Central memory CD8-positive, alpha-beta T cell (primary cell): ENCODE data around the gene ILRUN.
"Not testable (repeated sequence)": the region's sequence is repeated elsewhere in the genome, so short reads cannot be mapped to it uniquely, and the experiment has no call there.

Source experiments
- ATAC-seq: fragments of 150-1000 bp; cut with Tn5 transposase; replicated peaks from 2 replicates; pipeline ENCODE4 v1.10.0; 2022; ENCODE audit warnings: mild to moderate bottlenecking, moderate FRiP score, moderate number of reproducible peaks; ENCODE audit not compliant: poor library complexity, severe bottlenecking; ENCODE audit errors: extremely low read depth
- DNase-seq, 2 donors: peaks; one replicate each; pipeline ENCODE4 v3.0.0; 2021; ENCODE audit warnings: low spot score in 2 of 2
- H3K27ac Mint-ChIP-seq: one replicate; pipeline ENCODE4 v1.8.0; 2022; ENCODE audit warnings: low read depth, mild to moderate bottlenecking, moderate library complexity, mixed read lengths
- H3K27me3 Mint-ChIP-seq: one replicate; pipeline ENCODE4 v1.8.0; 2022; ENCODE audit warnings: mixed read lengths
- H3K36me3 Mint-ChIP-seq: one replicate; pipeline ENCODE4 v1.8.0; 2022; ENCODE audit warnings: mild to moderate bottlenecking, moderate library complexity, mixed read lengths; ENCODE audit not compliant: insufficient read depth
- H3K4me1 Mint-ChIP-seq: one replicate; pipeline ENCODE4 v1.8.0; 2022; ENCODE audit warnings: mixed read lengths
- H3K4me3 Mint-ChIP-seq: one replicate; pipeline ENCODE4 v1.8.0; 2022; ENCODE audit warnings: mild to moderate bottlenecking, moderate library complexity, mixed read lengths
- H3K9me3 Mint-ChIP-seq: one replicate; pipeline ENCODE4 v1.8.0; 2022; ENCODE audit warnings: mixed read lengths

Gene ILRUN

GRCh38 chr6:34671801-34672656 lies 24.5 kb downstream of the ILRUN start:
- no peaks in the 10 kb centered on the region for H3K9me3 Mint-ChIP-seq
- H3K27ac Mint-ChIP-seq = peak overlapping the region; percentile 89
- peaks cover 69% of the 10 kb centered on the region for H3K4me1 Mint-ChIP-seq
- peak; percentile 37 to 69 for DNase-seq
- H3K36me3 Mint-ChIP-seq = peaks cover 13% of the 10 kb centered on the region
- no peaks in the 10 kb centered on the region for H3K27me3 Mint-ChIP-seq
- ATAC-seq = peak; percentile 99
- H3K4me3 Mint-ChIP-seq = peak overlapping the region; percentile 69

- H3K27me3 Mint-ChIP-seq = no peaks in the 10 kb centered on the region
- peaks cover 73% of the 10 kb centered on the region for H3K4me1 Mint-ChIP-seq
- peak overlapping the region; percentile 69 for H3K4me3 Mint-ChIP-seq
- H3K36me3 Mint-ChIP-seq = peaks cover 13% of the 10 kb centered on the region
- no peak for DNase-seq
- H3K27ac Mint-ChIP-seq = peak overlapping the region; percentile 89
- H3K9me3 Mint-ChIP-seq = no peaks in the 10 kb centered on the region
- no peak for ATAC-seq
Observed at GRCh38 chr6:34671367-34671766, 25.2 kb downstream of the ILRUN start.

- peaks cover 11% of the 10 kb centered on the region for H3K36me3 Mint-ChIP-seq
- ATAC-seq, H3K9me3 Mint-ChIP-seq, H3K27me3 Mint-ChIP-seq, DNase-seq, H3K4me3 Mint-ChIP-seq, H3K27ac Mint-ChIP-seq: not testable (repeated sequence)
- H3K4me1 Mint-ChIP-seq = peaks cover 60% of the 10 kb centered on the region
Observed at GRCh38 chr6:34668799-34669198, 27.8 kb downstream of the ILRUN start.

- Mint-ChIP-seq H3K4me1 (peaks cover 53% of the 10 kb centered on the region), H3K4me3 (no peak overlapping the region), H3K27me3 (no peaks in the 10 kb centered on the region), H3K9me3 (no peaks in the 10 kb centered on the region), H3K36me3 (peaks cover 4% of the 10 kb centered on the region), H3K27ac (no peak overlapping the region)
- no peak for DNase-seq
- no peak for ATAC-seq
Observed at GRCh38 chr6:34667481-34668238, 28.9 kb downstream of the ILRUN start.

GRCh38 chr6:34665019-34665418 lies 31.5 kb downstream of the ILRUN start:
- DNase-seq = no peak
- no peak overlapping the region for H3K27ac Mint-ChIP-seq
- H3K9me3 Mint-ChIP-seq = no peaks in the 10 kb centered on the region
- no peaks in the 10 kb centered on the region for H3K27me3 Mint-ChIP-seq
- H3K4me1 Mint-ChIP-seq = peaks cover 34% of the 10 kb centered on the region
- no peak for ATAC-seq
- no peaks in the 10 kb centered on the region for H3K36me3 Mint-ChIP-seq
- H3K4me3 Mint-ChIP-seq = no peak overlapping the region

- ATAC-seq (no peak), DNase-seq (no peak)
- peaks cover 34% of the 10 kb centered on the region for H3K4me1 Mint-ChIP-seq
- peak overlapping the region; percentile 41 for H3K4me3 Mint-ChIP-seq
- peak overlapping the region; percentile 46 for H3K27ac Mint-ChIP-seq
- no peaks in the 10 kb centered on the region for H3K27me3 Mint-ChIP-seq
- H3K9me3 Mint-ChIP-seq = no peaks in the 10 kb centered on the region
- H3K36me3 Mint-ChIP-seq = no peaks in the 10 kb centered on the region
Observed at GRCh38 chr6:34664256-34664971, 32.2 kb downstream of the ILRUN start.

- Mint-ChIP-seq H3K4me1 (peaks cover 34% of the 10 kb centered on the region), H3K36me3 (peaks cover 4% of the 10 kb centered on the region), H3K4me3 (peak overlapping the region; percentile 25), H3K9me3 (no peaks in the 10 kb centered on the region), H3K27ac (peak overlapping the region; percentile 56), H3K27me3 (no peaks in the 10 kb centered on the region)
- no peak for DNase-seq
- no peak for ATAC-seq
Observed at GRCh38 chr6:34663831-34664255, 32.7 kb downstream of the ILRUN start.

GRCh38 chr6:34663371-34663770 lies 33.2 kb downstream of the ILRUN start:
- Mint-ChIP-seq H3K9me3 (no peaks in the 10 kb centered on the region), H3K27ac (peak overlapping the region; percentile 56), H3K4me3 (peak overlapping the region; percentile 25), H3K36me3 (peaks cover 4% of the 10 kb centered on the region), H3K4me1 (peaks cover 34% of the 10 kb centered on the region), H3K27me3 (no peaks in the 10 kb centered on the region)
- ATAC-seq (no peak), DNase-seq (no peak)

- Mint-ChIP-seq H3K9me3 (no peaks in the 10 kb centered on the region), H3K36me3 (peaks cover 9% of the 10 kb centered on the region), H3K27me3 (no peaks in the 10 kb centered on the region), H3K27ac (no peak overlapping the region), H3K4me1 (peaks cover 34% of the 10 kb centered on the region), H3K4me3 (no peak overlapping the region)
- ATAC-seq (no peak), DNase-seq (no peak)
Observed at GRCh38 chr6:34661357-34661756, 35.2 kb downstream of the ILRUN start.

- ATAC-seq (no peak), DNase-seq (no peak)
- H3K27ac Mint-ChIP-seq = peak overlapping the region; percentile 68
- peaks cover 33% of the 10 kb centered on the region for H3K4me1 Mint-ChIP-seq
- H3K9me3 Mint-ChIP-seq = no peaks in the 10 kb centered on the region
- H3K36me3 Mint-ChIP-seq = peaks cover 13% of the 10 kb centered on the region
- no peaks in the 10 kb centered on the region for H3K27me3 Mint-ChIP-seq
- H3K4me3 Mint-ChIP-seq = no peak overlapping the region
Observed at GRCh38 chr6:34658605-34659265, 37.8 kb downstream of the ILRUN start.

GRCh38 chr6:34657979-34658480 lies 38.5 kb downstream of the ILRUN start:
- H3K27me3 Mint-ChIP-seq, H3K9me3 Mint-ChIP-seq, DNase-seq, ATAC-seq: not testable (repeated sequence)
- peak overlapping the region; percentile 92 for H3K27ac Mint-ChIP-seq
- peaks cover 18% of the 10 kb centered on the region for H3K36me3 Mint-ChIP-seq
- peaks cover 29% of the 10 kb centered on the region for H3K4me1 Mint-ChIP-seq
- peak overlapping the region; percentile 76 for H3K4me3 Mint-ChIP-seq
